Calu3 (cell line): ENCODE data around the gene NKTR. TPM values are rescaled to one million over a fixed set of nuclear protein-coding genes. Genes with fewer than 3 reads are reported as not detected.

Experiments
- BruUV-seq: library from RNA; stranded (reverse); fragments of 400-500 nt; replicated peaks from 2 replicates; lab custom pipeline; 2021; lab: Mats Ljungman, UMichigan
- CTCF ChIA-PET: fragments of 300-600 bp; sonication (Branson Sonifier 250); formaldehyde crosslinking; loops from one replicate; lab custom pipeline; 2022; ENCODE audit warnings: antibody characterized with exemption; lab: Charles Lee
- DNase-seq: peaks from one replicate; pipeline ENCODE4 v3.0.0; 2022
- H3K27ac Mint-ChIP-seq: one replicate; pipeline ENCODE4 v1.8.0; 2022; ENCODE audit warnings: mixed read lengths; ENCODE audit not compliant: unreplicated experiment
- H3K27me3 Mint-ChIP-seq: one replicate; pipeline ENCODE4 v1.8.0; 2022; ENCODE audit warnings: mixed read lengths; ENCODE audit not compliant: unreplicated experiment
- H3K36me3 Mint-ChIP-seq: one replicate; pipeline ENCODE4 v1.8.0; 2022; ENCODE audit warnings: mild to moderate bottlenecking, moderate library complexity, mixed read lengths; ENCODE audit not compliant: insufficient read depth, unreplicated experiment
- H3K4me1 Mint-ChIP-seq: one replicate; pipeline ENCODE4 v1.8.0; 2022; ENCODE audit warnings: mild to moderate bottlenecking, low read depth, mixed read lengths; ENCODE audit not compliant: unreplicated experiment
- H3K4me3 Mint-ChIP-seq: one replicate; pipeline ENCODE4 v1.8.0; 2022; ENCODE audit warnings: mild to moderate bottlenecking, low read depth, moderate library complexity, mixed read lengths; ENCODE audit not compliant: unreplicated experiment
- H3K9me3 Mint-ChIP-seq: one replicate; pipeline ENCODE4 v1.8.0; 2022; ENCODE audit warnings: low read depth, mixed read lengths; ENCODE audit not compliant: unreplicated experiment
- intact Hi-C: fragments of 100-400 bp; cut with micrococcal nuclease; formaldehyde crosslinking; loops from one replicate; pipeline ENCODE4 v1.10.0; 2022; ENCODE audit not compliant: unreplicated experiment
- total RNA-seq: library from RNA; stranded (reverse); gene quantifications from 2 replicates; pipeline ENCODE4 v1.2.3, GENCODE V29; 2022
- TF ChIP-seq, protein P1 (sequence below): fragments of 200-600 bp; IDR thresholded peaks from one replicate; pipeline ENCODE4 v1.8.0; 2022; ENCODE audit warnings: antibody characterized with exemption; ENCODE audit not compliant: unreplicated experiment

The NKTR gene
- total RNA-seq, 1 experiment from 2014 or later: 70.0 TPM

DNA sequence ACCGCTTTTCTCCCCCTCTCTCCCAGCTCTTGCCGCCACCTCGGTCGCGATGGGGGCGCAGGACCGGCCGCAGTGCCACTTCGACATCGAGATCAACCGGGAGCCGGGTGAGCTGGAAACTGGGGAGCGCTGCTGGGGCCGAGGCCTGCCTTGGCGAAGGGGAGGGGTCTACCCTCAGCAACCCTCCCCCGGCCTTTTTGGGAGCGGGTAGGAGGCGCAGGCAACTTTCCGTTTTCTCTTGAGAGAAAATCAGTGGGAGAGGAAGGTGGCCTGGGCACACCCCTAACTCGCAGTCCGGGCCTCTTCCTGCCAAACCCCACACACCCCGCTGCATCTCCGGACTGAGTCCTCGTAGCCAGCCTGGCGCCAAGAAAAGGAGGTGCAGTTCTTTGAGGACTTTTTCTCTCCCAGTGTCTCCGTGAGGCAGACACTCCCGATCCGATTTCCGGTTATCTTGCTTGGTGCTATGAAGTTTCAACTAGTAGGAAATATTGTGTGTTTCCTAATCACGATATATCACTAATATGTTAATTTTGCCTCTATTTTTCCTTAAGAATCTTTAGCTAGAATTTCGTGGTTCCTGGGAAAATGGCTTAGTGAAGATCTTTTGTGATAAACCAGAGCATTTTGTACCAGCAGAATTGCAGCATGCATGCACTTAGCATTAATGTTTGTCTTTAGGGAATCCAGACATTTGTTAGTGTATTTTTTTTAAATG lies 631 bp downstream of the NKTR start:
- intact Hi-C loops: no loop called here
- H3K4me1 Mint-ChIP-seq: peaks cover 18% of the 10 kb centered on the region
- TF ChIP-seq, protein P1, sequence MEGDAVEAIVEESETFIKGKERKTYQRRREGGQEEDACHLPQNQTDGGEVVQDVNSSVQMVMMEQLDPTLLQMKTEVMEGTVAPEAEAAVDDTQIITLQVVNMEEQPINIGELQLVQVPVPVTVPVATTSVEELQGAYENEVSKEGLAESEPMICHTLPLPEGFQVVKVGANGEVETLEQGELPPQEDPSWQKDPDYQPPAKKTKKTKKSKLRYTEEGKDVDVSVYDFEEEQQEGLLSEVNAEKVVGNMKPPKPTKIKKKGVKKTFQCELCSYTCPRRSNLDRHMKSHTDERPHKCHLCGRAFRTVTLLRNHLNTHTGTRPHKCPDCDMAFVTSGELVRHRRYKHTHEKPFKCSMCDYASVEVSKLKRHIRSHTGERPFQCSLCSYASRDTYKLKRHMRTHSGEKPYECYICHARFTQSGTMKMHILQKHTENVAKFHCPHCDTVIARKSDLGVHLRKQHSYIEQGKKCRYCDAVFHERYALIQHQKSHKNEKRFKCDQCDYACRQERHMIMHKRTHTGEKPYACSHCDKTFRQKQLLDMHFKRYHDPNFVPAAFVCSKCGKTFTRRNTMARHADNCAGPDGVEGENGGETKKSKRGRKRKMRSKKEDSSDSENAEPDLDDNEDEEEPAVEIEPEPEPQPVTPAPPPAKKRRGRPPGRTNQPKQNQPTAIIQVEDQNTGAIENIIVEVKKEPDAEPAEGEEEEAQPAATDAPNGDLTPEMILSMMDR: no peak
- CTCF ChIA-PET: interaction anchor here (0.6 to 1.3 kb wide), 4 partner anchors 13 to 521 kb away, joined by 3 to 5 read pairs (median 3); no protein-coding TSS in a partner anchor
- H3K27ac Mint-ChIP-seq: peak overlapping the region; percentile 90
- BruUV-seq: no TSS peak
- H3K27me3 Mint-ChIP-seq: no peaks in the 10 kb centered on the region
- peaks cover 44% of the 10 kb centered on the region for H3K36me3 Mint-ChIP-seq
- no peaks in the 10 kb centered on the region for H3K9me3 Mint-ChIP-seq
- DNase-seq: peak; percentile 58
- H3K4me3 Mint-ChIP-seq: peak overlapping the region; percentile 80

DNA sequence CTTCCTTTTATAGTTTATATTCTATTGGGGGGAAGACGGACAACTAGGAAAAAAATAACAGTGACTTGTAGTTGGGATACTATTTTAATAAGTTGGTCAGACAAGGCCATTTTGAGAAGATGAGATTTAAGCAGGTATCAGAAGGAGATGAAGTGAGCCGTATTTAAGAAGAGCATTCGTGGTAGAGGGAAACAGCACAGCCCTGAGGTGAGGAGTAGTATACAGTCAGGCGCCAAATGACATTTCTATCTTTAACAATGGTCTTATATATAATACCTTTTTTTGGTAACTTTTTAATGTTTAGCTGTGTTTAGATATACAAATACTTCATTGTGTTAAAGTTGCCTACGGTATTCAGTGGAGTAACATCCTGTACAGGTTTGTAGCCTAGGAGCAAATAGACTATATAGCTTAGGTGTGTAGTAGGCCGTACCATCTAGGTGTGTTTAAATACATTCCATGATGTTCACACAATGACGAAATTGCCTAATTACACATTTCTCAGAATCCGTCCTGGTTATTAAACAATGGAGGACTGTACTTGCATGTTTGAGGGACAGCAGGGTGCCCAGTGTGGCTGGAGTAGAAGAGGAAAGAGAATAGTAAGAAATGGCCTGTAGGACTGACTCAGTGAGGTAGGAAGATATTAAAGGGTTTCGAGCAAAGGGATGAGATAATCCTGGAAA lies 1.6 kb downstream of the NKTR start:
- TF ChIP-seq, protein P1: no peak
- Mint-ChIP-seq H3K27ac (peak overlapping the region; percentile 90), H3K27me3 (no peaks in the 10 kb centered on the region), H3K4me3 (peak overlapping the region; percentile 80), H3K4me1 (peaks cover 19% of the 10 kb centered on the region), H3K9me3 (no peaks in the 10 kb centered on the region), H3K36me3 (peaks cover 46% of the 10 kb centered on the region)
- no peak for DNase-seq
- CTCF ChIA-PET: interaction anchor here (0.8 kb wide), 1 partner anchor 11 kb away, joined by 3 read pairs; the partner anchor contains the start of gene SS18L2
- no TSS peak for BruUV-seq
- intact Hi-C loops: no loop called here

DNA sequence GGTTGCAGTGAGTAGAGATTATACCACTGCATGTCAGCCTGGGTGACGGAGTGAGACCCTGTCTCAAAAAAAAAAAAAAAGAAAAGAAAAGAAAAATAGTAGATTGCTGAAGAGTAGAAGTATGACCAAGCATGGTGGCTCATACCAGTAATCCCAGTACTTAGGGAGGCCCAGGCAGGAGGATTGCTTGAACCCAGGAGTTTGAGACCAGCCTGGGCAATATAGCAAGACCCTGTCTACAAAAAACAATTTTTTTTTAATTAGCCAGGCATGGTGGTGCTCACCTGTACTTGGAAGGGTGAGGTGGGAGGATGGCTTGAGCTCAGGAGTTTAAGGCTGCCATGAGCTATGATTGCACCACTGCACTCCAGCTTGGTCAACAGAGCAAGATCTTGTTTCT lies 2.5 kb downstream of the NKTR start:
- no peak overlapping the region for H3K4me3 Mint-ChIP-seq
- H3K36me3 Mint-ChIP-seq: peaks cover 51% of the 10 kb centered on the region
- no peaks in the 10 kb centered on the region for H3K9me3 Mint-ChIP-seq
- CTCF ChIA-PET: no interaction called here
- H3K4me1 Mint-ChIP-seq: peaks cover 19% of the 10 kb centered on the region
- TF ChIP-seq, protein P1: no peak
- DNase-seq: no peak
- no TSS peak for BruUV-seq
- H3K27ac Mint-ChIP-seq: no peak overlapping the region
- intact Hi-C loops: no loop called here
- H3K27me3 Mint-ChIP-seq: no peaks in the 10 kb centered on the region

DNA sequence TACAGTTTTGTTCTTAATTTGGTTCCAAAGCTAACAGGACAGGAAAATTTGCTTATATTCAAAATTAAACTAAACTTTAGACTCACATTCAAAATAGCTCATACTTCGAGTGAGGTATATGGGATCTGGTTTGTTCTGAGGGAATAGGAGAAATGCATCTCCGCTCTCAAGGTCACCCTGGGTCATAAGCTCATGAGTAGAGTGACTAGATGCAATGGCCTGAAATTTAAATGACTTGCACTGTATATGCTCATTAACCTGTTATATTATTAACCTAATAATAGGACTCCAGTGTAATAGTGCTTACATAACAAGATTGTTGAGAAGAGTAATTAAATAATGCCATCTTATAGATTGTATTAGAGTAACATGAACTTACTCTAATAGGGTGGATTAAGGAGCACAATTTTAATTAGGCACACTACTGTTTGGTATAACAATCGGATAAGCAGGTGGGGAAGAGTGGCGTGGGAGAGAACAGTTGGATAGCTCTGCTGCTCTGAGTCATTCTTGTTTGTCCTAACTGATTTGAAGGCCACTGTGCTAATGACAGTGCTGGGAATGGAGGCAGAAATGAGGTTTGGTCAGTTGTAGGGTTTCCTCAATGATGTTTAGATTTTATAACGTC lies 5.2 kb downstream of the NKTR start:
- Mint-ChIP-seq H3K4me1 (peaks cover 19% of the 10 kb centered on the region), H3K4me3 (no peak overlapping the region), H3K27ac (no peak overlapping the region), H3K9me3 (no peaks in the 10 kb centered on the region), H3K27me3 (no peaks in the 10 kb centered on the region), H3K36me3 (peaks cover 35% of the 10 kb centered on the region)
- intact Hi-C loops: no loop called here
- no TSS peak for BruUV-seq
- TF ChIP-seq, protein P1: no peak
- DNase-seq: no peak
- CTCF ChIA-PET: interaction anchor here (0.6 to 1.1 kb wide), 2 partner anchors 12 to 195 kb away, joined by 3 to 4 read pairs; no protein-coding TSS in a partner anchor
